HS-5 (cell line): ENCODE data around the gene TRAPPC12.

Experiments used
- DNase-seq: peaks from one replicate; pipeline ENCODE4 v3.0.0-alpha.2; 2012; ENCODE audit warnings: low read depth

The TRAPPC12 gene

GRCh38 chr2:3468296-3468988 is 88.9 kb downstream of the TRAPPC12 start:
- DNase-seq, result no peak

- no peak for DNase-seq
Measured at GRCh38 chr2:3469486-3469885, 90.0 kb downstream of the TRAPPC12 start.

- DNase-seq, result no peak
Measured at GRCh38 chr2:3470166-3470651, 90.7 kb downstream of the TRAPPC12 start.

- no peak for DNase-seq
Measured at GRCh38 chr2:3470856-3471737, 91.6 kb downstream of the TRAPPC12 start.

GRCh38 chr2:3472296-3472695 is 92.8 kb downstream of the TRAPPC12 start:
- DNase-seq, result no peak

GRCh38 chr2:3472966-3473365 is 93.5 kb downstream of the TRAPPC12 start:
- no peak for DNase-seq

GRCh38 chr2:3475771-3476170 is 96.3 kb downstream of the TRAPPC12 start:
- no peak for DNase-seq

- no peak for DNase-seq
Measured at GRCh38 chr2:3476321-3476984, 97.0 kb downstream of the TRAPPC12 start.

- no peak for DNase-seq
Measured at GRCh38 chr2:3476985-3477327, 97.5 kb downstream of the TRAPPC12 start.

- DNase-seq, result no peak
Measured at GRCh38 chr2:3478846-3479385, 99.4 kb downstream of the TRAPPC12 start.

- no peak for DNase-seq
Measured at GRCh38 chr2:3479430-3480320, 100.2 kb downstream of the TRAPPC12 start.

GRCh38 chr2:3480352-3481010 is 101.0 kb downstream of the TRAPPC12 start:
- DNase-seq, result no peak

GRCh38 chr2:3481011-3481400 is 101.5 kb downstream of the TRAPPC12 start:
- no peak for DNase-seq

- DNase-seq, result no peak
Measured at GRCh38 chr2:3481736-3482362, 102.4 kb downstream of the TRAPPC12 start.

- no peak for DNase-seq
Measured at GRCh38 chr2:3482363-3482821, 102.9 kb downstream of the TRAPPC12 start.

- no peak for DNase-seq
Measured at GRCh38 chr2:3483227-3483985, 103.9 kb downstream of the TRAPPC12 start.

GRCh38 chr2:3483986-3484960 is 104.8 kb downstream of the TRAPPC12 start:
- no peak for DNase-seq

GRCh38 chr2:3485166-3485565 is 105.7 kb downstream of the TRAPPC12 start:
- DNase-seq, result no peak
